NCI-H187 treated with DMSO at 0.1 percent for 48 hours (cell line): ENCODE data around the gene OR2A14.
A peak's percentile ranks its signal among the peaks of the same experiment; 100 is the strongest.
"Not testable (repeated sequence)": the region's sequence is repeated elsewhere in the genome, so short reads cannot be mapped to it uniquely, and the experiment has no call there.

Source experiments
- DNase-seq: peaks from one replicate; lab custom pipeline; 2025; lab: John Stamatoyannopoulos, UW

The OR2A14 gene

GRCh38 chr7:144122876-144123275 lies at the start of gene OR2A14:
TSS of gene OR2A14 (plus strand) at chr7:144123176. CDS start at chr7:144129113, 5,937 bp downstream.
- no peak for DNase-seq

GRCh38 chr7:144074374-144074773 lies 48.6 kb upstream of the OR2A14 start:
- DNase-seq, result no peak

DNA sequence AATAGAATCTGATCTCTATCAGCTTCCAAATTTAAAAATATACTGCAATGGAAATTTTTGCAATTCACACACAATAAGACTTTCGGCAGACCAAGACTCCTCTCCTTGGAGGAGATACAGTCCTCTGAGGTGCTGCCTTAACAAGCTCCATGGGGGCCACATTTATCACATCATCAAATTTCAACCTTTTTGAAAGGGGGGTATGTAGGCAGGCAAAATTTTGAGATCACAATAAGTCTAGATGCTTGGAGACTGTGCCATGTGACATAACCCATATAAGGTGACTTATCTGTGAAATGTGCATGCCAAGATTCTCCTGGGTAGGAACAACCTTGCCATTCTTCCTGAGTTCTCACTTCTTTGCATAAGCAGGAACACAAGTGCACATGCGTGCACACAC lies 37.0 kb upstream of the OR2A14 start, which contains the start of gene OR2A12:
TSS of gene OR2A12 (plus strand) at position 301 of the 400 bp plus-strand sequence. CDS start 8,830 bp downstream, outside the sequence.
- DNase-seq, result no peak

GRCh38 chr7:144086730-144087129 lies 36.2 kb upstream of the OR2A14 start:
- no peak for DNase-seq

GRCh38 chr7:144087230-144087629 lies 35.7 kb upstream of the OR2A14 start:
- no peak for DNase-seq

DNA sequence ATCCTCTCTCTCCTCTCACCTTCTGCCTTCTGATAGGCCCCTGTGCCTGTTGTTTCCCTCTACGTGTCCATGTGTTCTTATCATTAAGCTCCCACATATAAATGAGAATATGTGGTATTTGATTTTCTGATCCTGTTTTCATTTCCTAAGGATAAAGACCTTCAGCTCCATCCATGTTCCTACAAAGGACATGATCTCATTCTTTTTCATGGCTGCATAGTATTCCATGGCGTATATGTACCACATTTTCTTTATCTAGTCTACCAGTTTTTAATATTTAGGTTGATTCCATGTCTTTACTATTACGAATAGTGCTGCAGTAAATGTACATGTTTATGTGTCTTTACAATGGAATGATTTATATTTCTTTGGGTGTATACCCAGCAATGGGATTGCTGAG lies 32.3 kb upstream of the OR2A14 start:
- DNase-seq, result no peak

DNA sequence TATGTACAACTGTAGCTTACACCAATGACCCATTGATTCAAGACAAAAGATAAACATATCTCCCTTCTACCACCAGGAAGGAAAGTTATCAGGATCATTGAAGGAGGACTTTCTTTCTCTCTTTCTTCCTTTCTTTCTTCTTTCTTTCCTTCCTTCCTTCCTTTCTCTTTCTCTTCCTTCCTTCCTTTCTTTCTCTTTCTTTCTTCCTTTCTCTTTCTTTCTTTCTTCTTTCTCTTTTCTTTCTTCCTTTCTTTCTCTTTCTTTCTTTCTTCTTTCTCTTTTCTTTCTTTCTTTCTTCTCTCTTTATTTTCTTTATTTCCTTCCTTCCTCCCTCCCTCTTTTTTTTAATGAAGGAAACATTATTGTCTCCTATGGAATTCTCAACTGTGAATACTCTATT lies 24.2 kb upstream of the OR2A14 start:
- no peak for DNase-seq

GRCh38 chr7:144100607-144101006 lies 22.4 kb upstream of the OR2A14 start:
- no peak for DNase-seq

DNA sequence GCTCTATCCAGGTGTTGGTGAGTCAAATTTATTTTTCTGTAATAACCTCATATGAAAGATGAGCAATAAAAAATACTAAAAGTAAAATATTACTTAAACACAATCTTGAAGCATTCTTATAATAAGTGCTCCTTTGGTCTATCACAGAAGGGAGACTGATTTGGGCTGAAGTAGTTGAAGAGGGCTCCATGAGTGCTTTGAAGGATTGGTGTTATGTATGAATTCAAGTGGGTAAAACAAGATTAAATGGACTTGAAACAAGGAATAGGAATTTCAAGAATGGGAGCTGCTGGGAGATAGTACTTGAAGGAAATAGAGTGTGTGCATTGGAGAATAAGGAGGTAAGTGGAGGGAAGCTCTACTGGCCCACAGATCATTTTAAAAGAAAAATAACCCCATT lies 20.9 kb upstream of the OR2A14 start:
- peak; percentile 57 for DNase-seq

DNA sequence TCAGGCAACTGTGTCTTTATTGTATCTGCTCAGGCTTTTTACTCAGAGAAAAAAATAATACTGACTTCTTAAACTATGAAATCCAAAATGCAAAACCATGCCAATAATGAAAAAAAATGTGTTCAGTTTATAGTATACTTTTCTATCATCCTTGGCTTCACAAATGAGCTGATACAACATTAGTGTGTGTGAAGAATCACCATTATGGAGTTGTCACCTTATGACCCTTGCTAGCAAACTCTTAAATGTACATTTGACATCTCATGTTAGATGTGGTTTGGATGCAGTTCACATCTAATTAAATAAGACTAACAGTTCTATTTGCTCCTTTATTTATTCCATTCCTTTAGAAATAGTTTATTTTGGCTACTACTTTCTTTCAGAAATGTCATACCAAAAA lies 17.8 kb upstream of the OR2A14 start:
- DNase-seq, result no peak

- no peak for DNase-seq
Measured at GRCh38 chr7:144109283-144109682, 13.7 kb upstream of the OR2A14 start, which contains the start of gene OR2A2. TSS of gene OR2A2 (plus strand) at chr7:144109583. CDS start at chr7:144109583, 0 bp downstream.

DNA sequence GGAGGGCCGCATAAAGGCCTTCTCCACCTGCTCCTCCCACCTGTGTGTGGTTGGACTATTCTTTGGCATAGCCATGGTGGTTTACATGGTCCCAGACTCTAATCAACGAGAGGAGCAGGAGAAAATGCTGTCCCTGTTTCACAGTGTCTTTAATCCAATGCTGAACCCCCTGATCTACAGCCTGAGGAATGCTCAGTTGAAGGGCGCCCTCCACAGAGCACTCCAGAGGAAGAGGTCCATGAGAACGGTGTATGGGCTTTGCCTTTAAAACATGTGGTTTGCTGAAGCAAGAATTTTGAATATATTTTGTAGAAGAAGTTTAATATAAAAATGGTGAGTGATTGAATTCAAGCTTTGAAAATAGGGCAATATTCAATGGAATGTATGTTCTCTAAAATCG lies 12.7 kb upstream of the OR2A14 start:
- no peak for DNase-seq

- no peak for DNase-seq
Measured at GRCh38 chr7:144113651-144114050, 9.3 kb upstream of the OR2A14 start.

DNA sequence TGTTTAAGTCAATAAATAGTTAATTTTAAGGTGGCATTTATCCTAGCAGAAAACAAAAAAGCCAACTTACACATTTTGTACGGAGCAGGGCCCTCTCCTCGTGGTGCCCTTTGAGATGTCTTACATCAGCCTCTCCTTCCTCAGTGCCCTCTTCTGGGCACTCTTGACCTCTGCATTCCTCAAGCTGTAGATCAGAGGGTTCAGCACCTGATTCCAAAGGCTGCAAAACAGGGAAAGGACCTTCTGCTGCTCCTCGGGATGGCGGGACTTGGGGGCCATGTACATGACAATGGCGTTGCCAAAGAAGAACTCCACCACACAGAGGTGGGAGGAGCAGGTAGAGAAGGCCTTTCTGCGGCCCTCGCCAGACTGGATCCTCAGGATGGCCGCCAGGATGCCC lies 4.6 kb upstream of the OR2A14 start:
- no peak for DNase-seq

- DNase-seq, result peak; percentile 17
Measured at GRCh38 chr7:144127714-144128334, 4.8 kb downstream of the OR2A14 start.

DNA sequence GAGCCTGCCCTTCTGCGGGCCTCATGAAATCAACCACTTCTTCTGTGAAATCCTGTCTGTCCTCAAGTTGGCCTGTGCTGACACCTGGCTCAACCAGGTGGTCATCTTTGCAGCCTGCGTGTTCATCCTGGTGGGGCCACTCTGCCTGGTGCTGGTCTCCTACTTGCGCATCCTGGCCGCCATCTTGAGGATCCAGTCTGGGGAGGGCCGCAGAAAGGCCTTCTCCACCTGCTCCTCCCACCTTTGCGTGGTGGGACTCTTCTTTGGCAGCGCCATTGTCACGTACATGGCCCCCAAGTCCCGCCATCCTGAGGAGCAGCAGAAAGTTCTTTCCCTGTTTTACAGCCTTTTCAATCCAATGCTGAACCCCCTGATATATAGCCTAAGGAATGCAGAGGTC lies 6.6 kb downstream of the OR2A14 start:
- DNase-seq, result not testable (repeated sequence)

DNA sequence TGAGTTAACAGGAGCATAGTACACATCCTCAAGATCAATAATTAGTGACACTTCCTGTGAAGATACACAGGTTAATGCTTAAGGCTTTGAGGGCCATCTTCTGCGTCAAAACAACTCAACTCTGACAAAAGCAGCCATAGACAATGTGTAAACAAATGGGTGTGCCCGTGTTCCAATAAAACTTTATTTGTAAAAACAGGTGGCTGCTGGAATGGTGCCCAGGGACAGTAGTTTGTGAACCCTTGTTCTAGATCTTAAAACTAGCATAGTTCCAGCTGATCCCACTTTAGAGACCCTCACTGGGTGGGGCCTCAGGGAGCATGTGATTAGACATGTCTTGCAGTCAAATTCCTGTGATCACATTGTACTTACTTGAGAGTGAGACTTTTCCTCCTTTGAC lies 7.8 kb downstream of the OR2A14 start:
- DNase-seq, result no peak

DNA sequence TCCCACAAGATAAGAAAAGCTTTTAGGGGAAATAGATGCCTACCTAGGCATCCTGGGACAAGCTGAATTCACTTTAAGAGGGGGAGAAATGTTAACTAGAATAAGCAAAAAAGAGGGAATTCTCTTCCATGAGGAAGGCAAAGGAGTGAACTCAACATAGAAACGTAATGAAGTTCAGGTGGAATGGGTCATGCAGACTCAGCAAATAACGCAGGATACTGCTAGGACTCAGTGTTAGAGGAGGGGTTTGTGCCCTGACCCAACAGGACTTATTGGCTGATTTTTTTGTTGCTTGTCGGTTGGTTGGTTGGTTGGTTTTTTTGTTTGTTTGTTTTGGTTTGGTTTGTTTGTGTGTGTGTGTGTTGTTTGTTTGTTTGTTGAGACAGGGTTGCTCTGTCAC lies 9.3 kb downstream of the OR2A14 start:
- DNase-seq, result no peak

DNA sequence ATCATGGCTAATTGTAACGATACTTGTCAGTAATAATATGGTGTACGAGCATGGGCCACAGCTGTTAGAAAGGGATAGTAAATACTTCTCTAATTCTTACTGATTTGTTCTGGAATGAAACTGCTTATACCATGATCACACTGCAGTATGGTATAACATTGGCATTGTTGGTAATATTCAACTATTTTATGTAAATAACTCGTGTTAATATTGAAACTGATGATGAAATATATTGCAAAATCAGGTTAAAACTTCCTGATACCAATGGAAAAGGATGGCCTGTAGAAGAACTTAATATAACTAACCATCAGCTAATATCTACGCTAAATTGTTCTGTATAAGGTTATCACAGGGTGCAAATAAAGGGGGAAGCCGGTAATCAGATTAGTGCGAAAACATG lies 10.3 kb downstream of the OR2A14 start:
- DNase-seq, result no peak

- no peak for DNase-seq
Measured at GRCh38 chr7:144134116-144134515, 11.1 kb downstream of the OR2A14 start.

- no peak for DNase-seq
Measured at GRCh38 chr7:144137501-144137900, 14.5 kb downstream of the OR2A14 start.

DNA sequence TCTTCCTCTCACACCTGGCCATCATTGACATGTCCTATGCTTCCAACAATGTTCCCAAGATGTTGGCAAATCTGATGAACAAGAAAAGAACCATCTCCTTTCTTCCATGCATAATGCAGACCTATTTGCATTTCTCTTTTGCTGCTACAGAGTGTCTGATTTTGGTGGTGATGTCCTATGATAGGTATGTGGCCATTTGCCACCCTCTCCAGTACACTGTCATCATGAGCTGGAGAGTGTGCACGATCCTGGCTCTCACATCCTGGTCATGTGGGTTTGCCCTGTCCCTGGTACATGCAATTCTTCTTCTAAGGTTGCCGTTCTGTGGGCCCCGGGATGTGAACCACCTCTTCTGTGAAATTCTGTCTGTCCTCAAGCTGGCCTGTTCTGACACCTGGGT lies 19.2 kb downstream of the OR2A14 start:
- no peak for DNase-seq

DNA sequence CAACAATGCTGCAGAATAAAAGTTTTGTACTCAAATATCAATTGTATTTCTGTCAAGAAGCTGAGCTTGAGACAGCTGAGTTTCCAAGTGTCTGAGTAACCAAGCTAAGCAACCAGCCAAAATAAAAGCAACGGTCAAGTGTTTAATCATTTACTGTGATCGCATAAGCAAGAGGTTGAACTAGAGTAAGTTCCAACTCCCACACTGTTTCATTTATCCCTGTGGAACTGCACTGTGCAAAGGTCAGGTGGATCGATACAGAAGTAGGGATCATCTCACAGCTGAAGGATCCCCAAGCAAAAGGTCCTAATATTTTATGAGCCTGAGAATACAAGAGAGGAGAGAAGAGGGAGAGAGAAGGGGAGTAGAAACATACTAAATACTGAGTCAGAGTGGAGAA lies 21.4 kb downstream of the OR2A14 start:
- no peak for DNase-seq

GRCh38 chr7:144148224-144148827 lies 25.4 kb downstream of the OR2A14 start:
- DNase-seq, result no peak
